Activated CD4-positive, alpha-beta T cell treated with anti-CD3 and anti-CD28 coated beads, Interleukin-2, amount 50 U/mL, for 4 hours (primary cell): ENCODE data around the gene FERMT1.
"Not testable (repeated sequence)": the region's sequence is repeated elsewhere in the genome, so short reads cannot be mapped to it uniquely, and the experiment has no call there.

Experiments
- DNase-seq, 2 experiments: peaks; one replicate each; pipeline ENCODE4 v3.0.0-alpha.2; 2020

The FERMT1 gene

DNA sequence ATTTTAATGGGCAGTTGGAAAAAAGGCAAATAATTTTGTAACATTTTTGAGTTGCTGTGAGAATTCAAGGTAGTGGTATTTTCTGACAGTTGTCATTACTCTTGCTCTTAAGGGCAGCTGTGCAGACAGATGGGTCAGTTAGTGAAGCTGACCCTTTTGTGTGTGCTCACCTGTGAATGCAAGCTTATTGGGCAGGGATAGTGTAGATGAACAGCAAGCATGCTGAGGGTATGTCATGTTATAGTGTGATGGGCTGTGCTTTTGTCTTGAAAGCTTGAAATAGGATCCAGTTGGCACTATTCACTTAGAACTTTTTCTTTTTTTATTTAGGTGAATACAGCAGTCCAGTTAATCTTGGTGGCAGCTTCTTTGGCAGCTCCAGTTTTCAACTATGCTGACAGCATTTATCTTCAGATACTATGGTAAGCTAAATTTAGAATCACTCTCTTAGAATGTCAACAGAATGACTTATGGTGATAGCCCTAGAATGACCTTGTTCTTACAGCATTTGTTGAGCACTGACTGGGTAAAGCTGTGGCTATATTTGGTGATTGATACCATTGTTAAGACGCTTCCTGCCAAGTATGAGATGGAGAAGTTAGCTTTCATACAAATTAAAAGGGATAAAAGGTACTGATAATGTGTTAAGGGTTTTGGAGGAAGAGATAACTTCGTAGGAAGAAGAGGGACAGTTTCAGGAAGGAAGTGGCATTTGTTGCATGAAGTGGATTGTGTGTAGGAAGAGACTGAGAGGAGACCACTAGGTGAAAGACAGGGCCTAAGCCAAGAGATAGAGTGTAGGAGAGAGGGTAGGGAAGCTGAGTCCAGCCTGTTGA, 88.5 kb downstream of the FERMT1 start:
- no peak for DNase-seq

DNA sequence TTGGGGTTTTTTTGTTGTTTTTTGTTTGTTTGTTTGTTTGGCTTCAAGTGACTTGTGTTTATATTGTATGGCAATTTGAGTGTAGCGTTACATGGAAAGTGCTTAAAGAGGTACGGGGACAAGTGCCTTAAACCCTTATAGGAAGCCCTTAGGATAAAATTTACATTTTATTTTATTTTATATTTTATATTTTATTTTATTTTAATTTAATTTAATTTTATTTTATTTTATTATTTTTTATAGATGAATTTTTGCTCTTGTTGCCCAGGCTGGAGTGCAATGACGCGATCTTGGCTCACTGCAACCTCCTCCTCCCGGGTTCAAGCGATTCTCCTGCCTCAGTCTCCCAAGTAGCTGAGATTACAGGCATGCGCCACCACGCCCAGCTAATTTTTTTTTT, 89.9 kb downstream of the FERMT1 start:
- DNase-seq: not testable (repeated sequence)

DNA sequence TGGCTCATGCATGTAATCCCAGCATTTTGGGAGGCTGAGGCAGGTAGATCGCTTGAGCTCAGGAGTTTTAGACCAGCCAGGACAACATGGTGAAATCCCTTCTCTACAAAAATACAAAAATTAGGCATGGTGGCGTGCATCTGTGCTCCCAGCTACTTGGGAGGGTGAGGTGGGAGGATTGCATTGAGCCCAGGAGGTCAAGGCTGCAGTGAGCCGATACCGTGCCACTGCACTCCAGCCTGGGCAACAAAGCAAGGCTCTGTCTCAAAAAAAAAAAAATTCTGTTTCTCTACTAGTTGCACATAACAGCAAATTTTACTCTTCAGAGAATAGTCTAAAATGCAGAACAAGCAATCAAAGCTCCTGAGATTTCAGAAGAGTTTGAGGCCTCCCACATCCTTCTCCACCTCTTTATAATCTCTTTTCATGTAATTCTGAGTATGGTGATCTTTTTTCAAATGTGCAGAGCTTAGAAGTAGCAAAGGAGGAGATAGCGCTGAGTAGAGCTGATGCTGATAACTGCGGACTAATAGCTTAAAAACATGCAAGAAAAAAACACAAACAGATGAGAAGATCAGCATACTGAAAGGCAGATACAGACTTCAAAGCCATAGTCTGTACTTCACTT, 92.3 kb downstream of the FERMT1 start:
- no peak for DNase-seq

DNA sequence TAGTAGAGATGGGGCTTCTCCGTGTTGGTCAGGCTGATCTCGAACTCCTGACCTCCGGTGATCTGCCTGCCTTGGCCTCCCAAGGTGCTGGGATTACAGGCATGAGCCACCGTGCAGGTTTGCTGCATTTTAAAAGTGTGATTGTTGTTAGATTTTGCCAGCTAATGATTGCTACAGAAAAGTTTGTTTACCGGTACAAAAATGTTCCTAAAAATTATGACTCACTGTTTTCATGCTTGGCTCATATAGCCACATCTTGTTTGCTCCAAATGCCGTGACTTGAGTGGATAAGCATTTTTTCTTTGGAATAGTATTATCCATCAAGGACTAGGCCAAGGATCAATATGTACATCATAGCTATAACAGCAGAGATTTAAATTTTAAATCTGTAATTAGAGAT, 93.3 kb downstream of the FERMT1 start:
- DNase-seq: no peak

DNA sequence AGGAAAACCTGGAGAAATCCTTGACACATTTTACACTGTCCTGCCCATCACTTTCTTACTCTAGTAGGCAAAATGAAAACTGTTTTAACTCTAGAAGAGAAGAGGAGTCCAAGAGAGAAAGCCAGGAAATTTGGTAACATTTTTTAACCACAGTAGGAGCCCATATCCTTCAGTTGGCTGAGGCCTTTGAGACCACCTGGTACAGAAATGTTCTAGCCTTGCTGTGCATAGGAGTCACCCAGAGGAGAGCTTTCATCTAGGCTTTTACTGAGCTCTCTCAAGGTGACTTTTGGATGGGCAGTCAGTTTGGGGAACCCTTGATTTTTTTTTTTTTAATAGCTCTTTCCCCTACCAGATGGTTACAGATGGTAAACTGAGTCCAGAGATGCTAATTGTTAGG, 94.0 kb downstream of the FERMT1 start:
- DNase-seq: no peak

DNA sequence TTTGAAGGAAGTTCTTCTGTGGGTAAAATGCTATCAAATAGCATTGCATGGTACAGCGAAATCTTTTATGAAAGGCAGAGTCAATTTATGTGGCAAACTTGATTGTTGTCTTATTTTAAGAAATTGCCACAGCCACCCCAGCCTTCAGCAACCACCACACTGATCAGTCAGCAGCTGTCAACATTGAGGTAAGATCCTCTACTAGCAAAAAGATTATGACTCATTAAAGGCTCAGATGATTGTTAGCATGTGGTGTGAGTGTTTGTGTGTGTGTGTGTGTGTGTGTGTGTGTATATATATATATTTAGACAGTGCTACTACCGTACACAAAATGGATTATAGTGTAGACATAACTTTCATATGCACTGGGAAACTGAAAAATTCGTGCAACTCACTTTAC, 96.8 kb downstream of the FERMT1 start:
- no peak for DNase-seq
